Measurements from ENCODE around the gene DNAH5.
"Not testable (repeated sequence)": the region's sequence is repeated elsewhere in the genome, so short reads cannot be mapped to it uniquely, and the experiment has no call there.

The DNAH5 gene

GRCh38 chr5:13944560-13945199 lies at the start of gene DNAH5:
Gene DNAH5 (minus strand): TSS chr5:13944688. CDS start chr5:13944438, 250 bp downstream.
- DNase-seq (ENCODE audit: low read depth) = no peak

GRCh38 chr5:13993926-13994325 lies 49.4 kb upstream of the DNAH5 start:
- DNase-seq (ENCODE audit: low read depth) = no peak

GRCh38 chr5:13992795-13993194 lies 48.3 kb upstream of the DNAH5 start:
- DNase-seq (ENCODE audit: low read depth) = no peak

- DNase-seq (ENCODE audit: low read depth) = no peak
Observed at GRCh38 chr5:13991365-13991764, 46.9 kb upstream of the DNAH5 start.

- no peak for DNase-seq (ENCODE audit: low read depth)
Observed at GRCh38 chr5:13990896-13991295, 46.4 kb upstream of the DNAH5 start.

GRCh38 chr5:13989832-13990231 lies 45.3 kb upstream of the DNAH5 start:
- DNase-seq (ENCODE audit: low read depth) = no peak

GRCh38 chr5:13987843-13988464 lies 43.5 kb upstream of the DNAH5 start:
- DNase-seq (ENCODE audit: low read depth) = peak; percentile 70

GRCh38 chr5:13985731-13986418 lies 41.4 kb upstream of the DNAH5 start:
- peak; percentile 89 for DNase-seq (ENCODE audit: low read depth)

GRCh38 chr5:13984888-13985287 lies 40.4 kb upstream of the DNAH5 start:
- DNase-seq (ENCODE audit: low read depth) = not testable (repeated sequence)

- DNase-seq (ENCODE audit: low read depth) = peak; percentile 52
Observed at GRCh38 chr5:13976867-13977830, 32.7 kb upstream of the DNAH5 start.

- DNase-seq (ENCODE audit: low read depth) = no peak
Observed at GRCh38 chr5:13976223-13976622, 31.7 kb upstream of the DNAH5 start.

- no peak for DNase-seq (ENCODE audit: low read depth)
Observed at GRCh38 chr5:13975246-13975645, 30.8 kb upstream of the DNAH5 start.

GRCh38 chr5:13973724-13974123 lies 29.2 kb upstream of the DNAH5 start:
- no peak for DNase-seq (ENCODE audit: low read depth)

- DNase-seq (ENCODE audit: low read depth) = no peak
Observed at GRCh38 chr5:13972029-13972428, 27.5 kb upstream of the DNAH5 start.

GRCh38 chr5:13957032-13957645 lies 12.7 kb upstream of the DNAH5 start:
- peak; percentile 67 for DNase-seq (ENCODE audit: low read depth)

- DNase-seq (ENCODE audit: low read depth) = no peak
Observed at GRCh38 chr5:13956471-13956870, 12.0 kb upstream of the DNAH5 start.

- no peak for DNase-seq (ENCODE audit: low read depth)
Observed at GRCh38 chr5:13955896-13956295, 11.4 kb upstream of the DNAH5 start.

GRCh38 chr5:13946111-13946510 lies 1.6 kb upstream of the DNAH5 start:
- no peak for DNase-seq (ENCODE audit: low read depth)

GRCh38 chr5:13945271-13945670 lies 783 bp upstream of the DNAH5 start:
- no peak for DNase-seq (ENCODE audit: low read depth)

- DNase-seq (ENCODE audit: low read depth) = no peak
Observed at GRCh38 chr5:13943676-13944075, 812 bp downstream of the DNAH5 start.

GRCh38 chr5:13941468-13941867 lies 3.0 kb downstream of the DNAH5 start:
- DNase-seq (ENCODE audit: low read depth) = no peak

GRCh38 chr5:13939638-13940037 lies 4.8 kb downstream of the DNAH5 start:
- DNase-seq (ENCODE audit: low read depth) = no peak

Data from iris pigment epithelial cell (primary cell).